H1 (cell line): Measurements from ENCODE around the gene ESYT1. TPM values are rescaled to one million over a fixed set of nuclear protein-coding genes. Genes with fewer than 3 reads are reported as not detected.

Source experiments
- CTCF ChIA-PET: fragments of 300-600 bp; sonication (Branson Sonifier 250); formaldehyde crosslinking; loops from one replicate; lab custom pipeline; 2021; ENCODE audit not compliant: partially characterized antibody; lab: Charles Lee
- POLR2A ChIA-PET: fragments of 300-600 bp; sonication (Branson Sonifier 250); formaldehyde crosslinking; loops from one replicate; lab custom pipeline; 2021; ENCODE audit warnings: inconsistent platforms; ENCODE audit not compliant: partially characterized antibody; lab: Charles Lee
- DNase-seq, 2 experiments: peaks; one replicate each; pipeline versions ENCODE4 v3.0.0 to v3.0.0-alpha.2; 2010 to 2022; ENCODE audit warnings: low spot score in 2 of 2, low read depth in 1 of 2, mixed read lengths in 1 of 2
- FAIRE-seq: peaks from 2 replicates; lab custom pipeline; 2011; peaks lifted over from hg19 to GRCh38; lab: Jason Lieb, UNC
- H2AFZ ChIP-seq: 2 replicates; pipeline ENCODE4 v1.8.1; 2012; ENCODE audit warnings: low read length, inconsistent platforms
- H2AK5ac ChIP-seq: 2 replicates; pipeline ENCODE4 v1.6.1; 2013; ENCODE audit warnings: low read depth, low read length
- H2BK120ac ChIP-seq: replicated peaks from 2 replicates; pipeline ENCODE3; 2013; ENCODE audit warnings: low read depth, low read length, inconsistent platforms
- H2BK12ac ChIP-seq: 2 replicates; pipeline ENCODE4 v1.6.1; 2013; ENCODE audit warnings: low read depth, low read length
- H2BK15ac ChIP-seq: 2 replicates; pipeline ENCODE4 v1.6.1; 2013; ENCODE audit warnings: low read length
- H2BK20ac ChIP-seq: 2 replicates; pipeline ENCODE4 v1.6.1; 2013; ENCODE audit warnings: low read length
- H2BK5ac ChIP-seq: 2 replicates; pipeline ENCODE4 v1.6.1; 2013; ENCODE audit warnings: low read depth, low read length
- H3K14ac ChIP-seq: 2 replicates; pipeline ENCODE4 v1.6.1; 2013; ENCODE audit warnings: inconsistent platforms; ENCODE audit not compliant: insufficient read length
- H3K18ac ChIP-seq: 2 replicates; pipeline ENCODE4 v1.6.1; 2013; ENCODE audit warnings: low read length; ENCODE audit errors: extremely low read depth
- H3K23ac ChIP-seq: 2 replicates; pipeline ENCODE4 v1.6.1; 2013; ENCODE audit warnings: inconsistent platforms; ENCODE audit not compliant: insufficient read length
- H3K23me2 ChIP-seq: 2 replicates; pipeline ENCODE4 v1.6.1; 2013; ENCODE audit warnings: low read depth, low read length
- H3K27ac ChIP-seq: 2 replicates; pipeline ENCODE4 v1.6.1; 2011; ENCODE audit warnings: low read depth, low read length, inconsistent platforms
- H3K27me3 ChIP-seq, 4 experiments: replicated peaks in 1 of 4; 1 replicate in 1 of 4; 2 replicates in 3 of 4; pipeline versions ENCODE4 v1.6.1 to v1.8.1; 2011 to 2013; ENCODE audit warnings: low read length in 3 of 4, mild to moderate bottlenecking in 3 of 4, inconsistent platforms in 2 of 4, mixed read lengths in 2 of 4, moderate library complexity in 1 of 4; ENCODE audit not compliant: control insufficient read depth in 3 of 4, insufficient read depth in 3 of 4; ENCODE audit errors: extremely low read depth in 1 of 4
- H3K36me3 ChIP-seq, 4 experiments: 2 replicates each; pipeline versions ENCODE4 v1.6.1 to v1.8.1; 2011 to 2013; ENCODE audit warnings: mild to moderate bottlenecking in 4 of 4, low read length in 3 of 4, moderate library complexity in 2 of 4, control low read depth in 1 of 4, inconsistent platforms in 1 of 4; ENCODE audit not compliant: insufficient read depth in 4 of 4, control insufficient read depth in 2 of 4
- H3K4ac ChIP-seq: replicated peaks from 2 replicates; pipeline ENCODE3; 2013; ENCODE audit warnings: low read length, low read depth, mixed read lengths, inconsistent platforms; ENCODE audit not compliant: insufficient read length
- H3K4me1 ChIP-seq, 4 experiments: replicated peaks in 1 of 4; 1 replicate in 1 of 4; 2 replicates in 3 of 4; pipeline versions ENCODE4 v1.6.1 to v1.8.1; 2011 to 2013; ENCODE audit warnings: low read length in 3 of 4, inconsistent platforms in 2 of 4, mixed read lengths in 1 of 4; ENCODE audit not compliant: insufficient read depth in 4 of 4, control insufficient read depth in 3 of 4
- H3K4me2 ChIP-seq, 2 experiments: 2 replicates each; pipeline versions ENCODE4 v1.6.1 to v1.8.1; 2011 to 2013; ENCODE audit warnings: low read depth in 2 of 2, low read length in 2 of 2, control low read depth in 1 of 2, inconsistent platforms in 1 of 2, mild to moderate bottlenecking in 1 of 2; ENCODE audit not compliant: insufficient read depth in 1 of 2
- H3K4me3 ChIP-seq, 4 experiments: fragments of 200-600, 300-600 bp in 1 of 4; sonication (generic), shearing (Covaris generic), sonication (Bioruptor Twin) in 1 of 4; 2 replicates each; pipeline versions ENCODE4 v1.5.1 to v1.8.1; 2011 to 2016; ENCODE audit warnings: low read length in 4 of 4, low read depth in 3 of 4, control low read depth in 2 of 4, inconsistent platforms in 2 of 4, mild to moderate bottlenecking in 2 of 4, mixed read lengths in 1 of 4, moderate library complexity in 1 of 4; ENCODE audit not compliant: insufficient read depth in 2 of 4; ENCODE audit errors: extremely low read depth in 1 of 4
- H3K56ac ChIP-seq: replicated peaks from 2 replicates; pipeline ENCODE3; 2013; ENCODE audit warnings: low read depth, mild to moderate bottlenecking, mixed read lengths, low read length, inconsistent platforms; ENCODE audit not compliant: insufficient read length
- H3K79me1 ChIP-seq: 2 replicates; pipeline ENCODE4 v1.6.1; 2013; ENCODE audit warnings: low read depth, low read length, control low read depth
- H3K79me2 ChIP-seq, 2 experiments: 2 replicates each; pipeline versions ENCODE4 v1.6.1 to v1.8.1; 2012 to 2013; ENCODE audit warnings: low read length in 2 of 2, mild to moderate bottlenecking in 2 of 2, inconsistent platforms in 1 of 2; ENCODE audit not compliant: insufficient read depth in 2 of 2, control insufficient read depth in 1 of 2
- H3K9ac ChIP-seq, 4 experiments: replicated peaks in 1 of 4; 1 replicate in 1 of 4; 2 replicates in 3 of 4; pipeline versions ENCODE4 v1.6.1 to v1.8.1; 2011 to 2013; ENCODE audit warnings: low read depth in 3 of 4, low read length in 3 of 4, control low read depth in 2 of 4, mild to moderate bottlenecking in 2 of 4, moderate library complexity in 2 of 4, inconsistent platforms in 1 of 4; ENCODE audit errors: extremely low read depth in 1 of 4
- H3K9me3 ChIP-seq, 2 experiments: 2 replicates each; pipeline versions ENCODE4 v1.6.1 to v1.8.1; 2012 to 2013; ENCODE audit warnings: mild to moderate bottlenecking in 2 of 2, moderate library complexity in 2 of 2, control low read depth in 1 of 2, inconsistent platforms in 1 of 2, low read depth in 1 of 2, low read length in 1 of 2, mixed read lengths in 1 of 2; ENCODE audit not compliant: insufficient read depth in 2 of 2
- H4K20me1 ChIP-seq, 2 experiments: replicated peaks in 1 of 2; 2 replicates each; pipeline versions ENCODE3 to v1.8.1; 2011 to 2013; ENCODE audit warnings: inconsistent platforms in 2 of 2, low read length in 2 of 2, mild to moderate bottlenecking in 1 of 2; ENCODE audit not compliant: insufficient read depth in 2 of 2, control insufficient read depth in 1 of 2
- H4K5ac ChIP-seq: 2 replicates; pipeline ENCODE4 v1.6.1; 2013; ENCODE audit warnings: low read length, low read depth, mixed read lengths, inconsistent platforms; ENCODE audit not compliant: insufficient read length
- H4K8ac ChIP-seq: 2 replicates; pipeline ENCODE4 v1.8.0; 2013; ENCODE audit warnings: mild to moderate bottlenecking, moderate library complexity, low read length, inconsistent platforms; ENCODE audit not compliant: insufficient read depth; ENCODE audit errors: extremely low read depth
- H4K91ac ChIP-seq: replicated peaks from 2 replicates; pipeline ENCODE3; 2013; ENCODE audit warnings: low read length, mixed read lengths, inconsistent platforms; ENCODE audit not compliant: insufficient read length
- CBX5 ChIP-seq: fragments of 300-800, 300-1000 bp; sonication (generic); IDR thresholded peaks from 2 replicates; pipeline ENCODE4 v1.7.1; 2016; ENCODE audit warnings: antibody characterized with exemption, low read length, low read depth
- CHD1 ChIP-seq: IDR thresholded peaks from 2 replicates; pipeline ENCODE4 v1.6.1; 2012; ENCODE audit warnings: low read depth, low read length, improper control_type of control experiment
- GTF2F1 ChIP-seq: IDR thresholded peaks from 2 replicates; pipeline ENCODE4 v1.6.1; 2012; ENCODE audit warnings: low read depth, low read length, improper control_type of control experiment, borderline replicate concordance
- JUN ChIP-seq: IDR thresholded peaks from 2 replicates; pipeline ENCODE4 v1.6.1; 2011; ENCODE audit warnings: low read depth, mild to moderate bottlenecking, improper control_type of control experiment, low read length
- RAD21 ChIP-seq, 2 experiments: IDR thresholded peaks in 1 of 2; conservative IDR thresholded peaks in 1 of 2; 2 replicates each; pipeline ENCODE4 v1.6.1; 2011; ENCODE audit warnings: low read depth in 2 of 2, low read length in 2 of 2, improper control_type of control experiment in 1 of 2, inconsistent platforms in 1 of 2, mild to moderate bottlenecking in 1 of 2, moderate library complexity in 1 of 2
- SIN3A ChIP-seq, 2 experiments: IDR thresholded peaks in 1 of 2; conservative IDR thresholded peaks in 1 of 2; 2 replicates each; pipeline ENCODE4 v1.6.1; 2011 to 2012; ENCODE audit warnings: low read length in 2 of 2, improper control_type of control experiment in 1 of 2, low read depth in 1 of 2, mild to moderate bottlenecking in 1 of 2
- SIRT6 ChIP-seq: IDR thresholded peaks from one replicate; pipeline ENCODE4 v1.7.1; 2012; ENCODE audit warnings: low read length, inconsistent platforms
- SP4 ChIP-seq: IDR thresholded peaks from 2 replicates; pipeline ENCODE4 v1.6.1; 2012; ENCODE audit warnings: low read length, inconsistent platforms
- SRF ChIP-seq: IDR thresholded peaks from 2 replicates; pipeline ENCODE4 v1.6.1; 2011; ENCODE audit warnings: mild to moderate bottlenecking, low read depth, low read length, moderate library complexity
- TBP ChIP-seq: IDR thresholded peaks from 2 replicates; pipeline ENCODE4 v1.6.1; 2011; ENCODE audit warnings: low read depth, low read length, improper control_type of control experiment
- WGBS, 2 experiments: shearing (Covaris generic) in 1 of 2; methylation state at CpG; one replicate each; pipeline versions ENCODE4 v1.1.6 to v1.1.7; 2013 to 2015; ENCODE audit warnings: low lambda C conversion rate in 2 of 2, mixed read lengths in 2 of 2, inconsistent platforms in 1 of 2, low coverage in 1 of 2, missing lambda C conversion rate in 1 of 2; ENCODE audit not compliant: insufficient replicate concordance in 2 of 2, insufficient coverage in 1 of 2, insufficient read length in 1 of 2; ENCODE audit errors: extremely low coverage in 1 of 2, missing lambda C conversion rate in 1 of 2; 5-methylcytosine and 5-hydroxymethylcytosine counted together
- polyA plus RNA-seq, 7 experiments: library from polyadenylated mRNA; depleted of rRNA in 3 of 7; stranded (reverse) in 5 of 7; unstranded in 2 of 7; fragments of >200 nt in 5 of 7; fragments of 200-250 nt in 2 of 7; gene quantifications; 1 replicate in 5 of 7; 2 replicates in 1 of 7; 4 replicates in 1 of 7; pipeline versions ENCODE4 v1.2.1 to v1.2.3, GENCODE V29; 2011 to 2013; ENCODE audit warnings: missing spikeins in 2 of 7, mixed read lengths in 2 of 7
- total RNA-seq: library from RNA; stranded (reverse); fragmentation: NEBNext Ultra II Directional; extraction: Animal tissue kit (Norgen Biotek cat#: 25700); gene quantifications from 2 replicates; pipeline ENCODE4 v1.2.1, GENCODE V29; 2021

Gene ESYT1
- total and polyA plus RNA-seq, 2 of the 8 experiments (the other 6 are each of a cell fraction or from before 2014, with no cell fraction given) = 86.9 to 165 TPM

- no peak overlapping the region for H3K23ac ChIP-seq
- H2BK5ac ChIP-seq = no peak overlapping the region
- H2AK5ac ChIP-seq = no peak overlapping the region
- no peaks in the 10 kb centered on the region for H4K20me1 ChIP-seq
- no peaks in the 10 kb centered on the region for H3K27me3 ChIP-seq
- CTCF ChIA-PET = interaction anchor here (0.6 kb wide), 1 partner anchor 16 kb away, joined by 5 read pairs; no protein-coding TSS in a partner anchor
- H3K4me2 ChIP-seq = no peak overlapping the region
- no peaks in the 10 kb centered on the region for H3K4me1 ChIP-seq
- H2BK20ac ChIP-seq = no peak overlapping the region
- H3K18ac ChIP-seq = no peak overlapping the region
- no peak overlapping the region for H2BK120ac ChIP-seq
- H3K36me3 ChIP-seq = peaks cover 25 to 79% (median 63%) of the 10 kb centered on the region in 4 experiments
- H3K9me3 ChIP-seq = no peaks in the 10 kb centered on the region; a peak in 1 of 4 replicates
- H4K5ac ChIP-seq = no peak overlapping the region
- H3K23me2 ChIP-seq = no peaks in the 10 kb centered on the region
- POLR2A ChIA-PET = interaction anchor here (0.9 kb wide), 1 partner anchor 10 kb away, joined by 4 read pairs; no protein-coding TSS in a partner anchor
- TF ChIP-seq SRF (no peak), GTF2F1 (no peak), CHD1 (no peak), RAD21 (IDR thresholded peaks at IDR 0.05 in 1 of 2, conservative IDR thresholded peaks at IDR 0.05 in 1 of 2; ENCODE audit: low read depth in 2 of 2, low read length in 2 of 2) (no peak), JUN (no peak), SP4 (no peak), SIRT6 (no peak), TBP (no peak), SIN3A (conservative IDR thresholded peaks at IDR 0.05 in 1 of 2, IDR thresholded peaks at IDR 0.05 in 1 of 2; ENCODE audit: low read depth in 1 of 2, low read length in 2 of 2) (no peak), CBX5 (no peak)
- TF ChIP-seq, all 59 proteins: peak for 0
- Histone ChIP-seq H4K8ac (no peak overlapping the region), H3K9ac (no peak overlapping the region), H3K79me1 (no peaks in the 10 kb centered on the region), H3K14ac (no peak overlapping the region), H2BK12ac (no peak overlapping the region), H4K91ac (no peak overlapping the region), H3K56ac (no peak overlapping the region), H2AFZ (no peak overlapping the region), H2BK15ac (no peak overlapping the region), H3K4ac (no peak overlapping the region), H3K79me2 (peaks cover 0 to 5% of the 10 kb centered on the region in 2 experiments; a peak in 1 of 4 replicates), H3K27ac (no peak overlapping the region), H3K4me3 (no peak overlapping the region)
- DNase-seq (no peak), FAIRE-seq (no peak)
- WGBS, 2 experiments = 92% methylated on average over 6 of the region's 6 CpGs; no CpG with 5 or more reads in 1 of the 2 experiments
Measured at GRCh38 chr12:56134897-56135296, 6.8 kb downstream of the ESYT1 start.
